ENCODE data around the gene NAP1L1. TPM values are rescaled to one million over a fixed set of nuclear protein-coding genes. Genes with fewer than 3 reads are reported as not detected.

NAP1L1 gene
- total and polyA plus RNA-seq, 8 donors: 413 to 1,106 (median 934) TPM

DNA sequence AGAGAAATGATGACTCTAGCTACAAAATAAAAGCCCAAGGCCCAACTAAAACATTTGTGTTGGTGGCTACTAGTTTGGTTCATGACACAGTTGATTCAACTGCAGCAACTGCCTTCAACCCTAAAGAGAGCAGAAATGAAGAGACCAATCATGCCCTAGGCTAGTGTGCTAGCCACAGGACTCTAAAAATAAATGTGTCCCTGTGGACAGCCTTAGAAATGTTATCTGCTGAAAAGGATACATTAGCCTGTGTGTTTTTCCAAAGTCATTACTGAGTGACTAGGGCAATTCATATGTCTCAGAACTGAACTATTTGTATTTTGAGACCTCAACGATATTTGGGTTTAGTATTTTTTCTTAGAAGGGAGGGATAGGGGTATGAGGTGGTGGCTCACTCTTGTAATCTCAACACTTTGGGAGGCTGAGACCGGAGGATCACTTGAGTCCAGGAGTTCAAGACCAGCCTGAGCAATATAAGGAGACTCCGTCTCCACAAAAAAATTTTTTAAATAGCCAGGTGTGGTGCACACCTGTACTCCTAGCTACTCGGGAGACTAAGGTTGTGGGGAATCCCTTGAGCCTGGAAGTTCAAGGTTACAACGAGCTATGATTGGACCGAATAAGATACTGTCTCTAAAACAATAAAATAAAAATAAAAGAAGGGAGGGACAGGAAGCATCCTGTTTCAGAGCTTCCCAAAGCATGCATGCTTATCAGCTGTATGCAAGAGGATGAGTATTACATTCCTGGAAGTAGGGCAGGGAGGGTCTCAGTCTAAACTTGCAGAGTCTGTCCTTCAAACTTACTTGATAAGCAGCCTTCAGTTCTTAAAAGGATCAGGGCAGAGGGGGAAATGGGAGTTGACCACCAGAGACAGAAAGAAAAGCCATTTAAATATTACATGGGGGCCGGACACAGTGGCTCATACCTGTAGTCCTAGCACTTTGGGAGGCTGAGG, 29.6 kb upstream of the NAP1L1 start:
- Histone ChIP-seq H3K27ac (peak overlapping the region in 1 of 2 donors; percentile 13), H3K27me3 (no peaks in the 10 kb centered on the region), H3K4me3 (no peak overlapping the region), H3K4me1 (no peaks in the 10 kb centered on the region), H3K9me3 (no peaks in the 10 kb centered on the region), H3K36me3 (no peaks in the 10 kb centered on the region)
- no peak for TF ChIP-seq CTCF (IDR thresholded peaks at IDR 0.05)
- intact Hi-C loops (cut with DNase I): no loop called here
- ATAC-seq: no peak
- DNase-seq: no peak

- intact Hi-C loops (cut with DNase I): no loop called here
- no peaks in the 10 kb centered on the region for H3K27me3 ChIP-seq
- ATAC-seq: no peak
- no peak for TF ChIP-seq CTCF (IDR thresholded peaks at IDR 0.05)
- no peaks in the 10 kb centered on the region for H3K36me3 ChIP-seq
- H3K9me3 ChIP-seq: no peaks in the 10 kb centered on the region
- no peaks in the 10 kb centered on the region for H3K4me1 ChIP-seq
- DNase-seq: no peak
- no peak overlapping the region for H3K4me3 ChIP-seq
- no peak overlapping the region for H3K27ac ChIP-seq
These were observed 26.8 kb upstream of the NAP1L1 start for GRCh38 chr12:76111209-76111749.

DNA sequence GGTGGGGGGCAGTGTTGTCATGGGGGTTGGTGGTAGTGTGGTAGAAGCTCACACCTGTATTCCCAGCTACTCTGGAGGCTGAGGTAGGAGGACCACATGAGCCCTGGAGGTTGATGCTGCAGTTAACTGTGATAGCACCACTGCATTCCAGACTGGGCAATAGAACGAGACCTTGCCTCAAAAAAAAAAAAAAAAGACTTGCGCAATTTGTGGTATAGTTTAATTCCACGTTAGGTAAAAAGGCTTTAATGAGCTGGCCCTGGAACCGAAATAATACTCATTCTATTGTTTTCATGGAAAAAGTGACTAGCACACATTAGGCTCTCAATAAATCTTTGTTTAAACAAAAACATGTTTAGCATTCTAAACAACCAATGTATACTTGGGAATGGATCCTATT, 25.4 kb upstream of the NAP1L1 start:
- Histone ChIP-seq H3K36me3 (no peaks in the 10 kb centered on the region), H3K4me1 (no peaks in the 10 kb centered on the region), H3K4me3 (no peak overlapping the region), H3K9me3 (no peaks in the 10 kb centered on the region), H3K27ac (no peak overlapping the region), H3K27me3 (no peaks in the 10 kb centered on the region)
- DNase-seq (no peak), ATAC-seq (no peak)
- TF ChIP-seq CTCF (IDR thresholded peaks at IDR 0.05): no peak
- intact Hi-C loops (cut with DNase I): no loop called here

DNA sequence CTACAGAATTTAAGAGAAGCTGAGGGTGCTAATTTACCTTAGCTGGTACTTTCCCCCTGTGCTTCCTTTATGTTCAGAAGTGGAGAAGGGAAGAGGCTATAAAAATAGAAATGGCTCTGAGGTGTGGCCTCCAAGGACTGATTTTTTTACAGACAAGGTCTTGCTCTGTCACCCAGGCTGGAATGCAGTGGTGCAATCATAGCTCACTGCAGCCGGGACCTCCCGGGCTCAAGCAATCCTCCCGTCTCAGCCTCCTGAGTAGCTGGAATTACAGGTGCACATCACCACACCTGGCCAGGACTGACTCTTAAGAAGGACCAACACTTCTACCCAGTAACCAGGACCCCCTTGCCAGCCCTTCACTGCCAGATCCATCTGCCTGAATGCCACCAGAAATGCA, 23.9 kb upstream of the NAP1L1 start:
- intact Hi-C loops (cut with DNase I): no loop called here
- Histone ChIP-seq H3K9me3 (no peaks in the 10 kb centered on the region), H3K36me3 (no peaks in the 10 kb centered on the region), H3K27me3 (no peaks in the 10 kb centered on the region), H3K27ac (no peak overlapping the region), H3K4me3 (no peak overlapping the region), H3K4me1 (no peaks in the 10 kb centered on the region)
- no peak for TF ChIP-seq CTCF (IDR thresholded peaks at IDR 0.05)
- ATAC-seq (no peak), DNase-seq (no peak)

- no peak overlapping the region for H3K27ac ChIP-seq
- H3K4me3 ChIP-seq: no peak overlapping the region
- intact Hi-C loops (cut with DNase I): no loop called here
- H3K36me3 ChIP-seq: no peaks in the 10 kb centered on the region
- no peaks in the 10 kb centered on the region for H3K4me1 ChIP-seq
- no peaks in the 10 kb centered on the region for H3K9me3 ChIP-seq
- ATAC-seq (no peak), DNase-seq (no peak)
- no peaks in the 10 kb centered on the region for H3K27me3 ChIP-seq
- no peak for TF ChIP-seq CTCF (IDR thresholded peaks at IDR 0.05)
These were observed 22.1 kb upstream of the NAP1L1 start for GRCh38 chr12:76106631-76107030.

Data from left lung (tissue), 10 donors.